ENCODE results near the gene PTTG1.

GRCh38 chr5:160439205-160439600 is 17.5 kb downstream of the PTTG1 start:
- peak; percentile 90 to 95 (median 94) for TF ChIP-seq CTCF (optimal IDR thresholded peaks at IDR 0.05 in 1 of 3, IDR thresholded peaks at IDR 0.05 in 1 of 3, conservative IDR thresholded peaks at IDR 0.05 in 1 of 3; ENCODE audit: extremely low read depth in 1 of 3, insufficient read depth in 2 of 3, low read length in 3 of 3)
- TF ChIP-seq EZH2 (IDR thresholded peaks at IDR 0.05; ENCODE audit: low read length) = no peak
